BJ (cell line): ENCODE results near the gene RHOBTB3. TPM values are rescaled to one million over a fixed set of nuclear protein-coding genes. Genes with fewer than 3 reads are reported as not detected.
"Not testable (repeated sequence)": the region's sequence is repeated elsewhere in the genome, so short reads cannot be mapped to it uniquely, and the experiment has no call there.

Experiments used
- CTCF ChIA-PET: fragments of 350-600 bp; formaldehyde crosslinking; extraction: SDS; loops from one replicate; lab custom pipeline; 2021; ENCODE audit warnings: antibody characterized with exemption, inconsistent platforms; lab: Yijun Ruan, JAX
- POLR2A ChIA-PET: fragments of 300-600 bp; sonication (Branson Sonifier 250); formaldehyde crosslinking; extraction: SDS; loops from one replicate; lab custom pipeline; 2021; ENCODE audit warnings: antibody characterized with exemption; lab: Charles Lee
- DNase-seq: peaks from one replicate; pipeline ENCODE4 v3.0.0-alpha.2; 2011; ENCODE audit warnings: low read depth
- H3K27me3 ChIP-seq: 2 replicates; pipeline ENCODE4 v1.6.0; 2011; ENCODE audit warnings: low read length; ENCODE audit not compliant: control insufficient read depth, insufficient read depth
- H3K36me3 ChIP-seq: 2 replicates; pipeline ENCODE4 v1.5.1; 2011; ENCODE audit warnings: low read length; ENCODE audit not compliant: control insufficient read depth, insufficient read depth
- H3K4me3 ChIP-seq: 2 replicates; pipeline ENCODE4 v1.5.1; 2011; ENCODE audit warnings: low read depth, mild to moderate bottlenecking, control low read depth, low read length
- polyA plus RNA-seq: library from polyadenylated mRNA; depleted of rRNA; stranded (reverse); fragments of >200 nt; gene quantifications from 2 replicates; pipeline ENCODE4 v1.2.3, GENCODE V29; 2011
- TF ChIP-seq, protein P1 (sequence below): IDR thresholded peaks from 2 replicates; pipeline ENCODE4 v1.5.1; 2011; ENCODE audit warnings: low read depth, mild to moderate bottlenecking, control low read depth, inconsistent platforms, low read length, moderate library complexity; ENCODE audit not compliant: insufficient read depth

The RHOBTB3 gene
- polyA plus RNA-seq, 1 experiment = 320 TPM

DNA sequence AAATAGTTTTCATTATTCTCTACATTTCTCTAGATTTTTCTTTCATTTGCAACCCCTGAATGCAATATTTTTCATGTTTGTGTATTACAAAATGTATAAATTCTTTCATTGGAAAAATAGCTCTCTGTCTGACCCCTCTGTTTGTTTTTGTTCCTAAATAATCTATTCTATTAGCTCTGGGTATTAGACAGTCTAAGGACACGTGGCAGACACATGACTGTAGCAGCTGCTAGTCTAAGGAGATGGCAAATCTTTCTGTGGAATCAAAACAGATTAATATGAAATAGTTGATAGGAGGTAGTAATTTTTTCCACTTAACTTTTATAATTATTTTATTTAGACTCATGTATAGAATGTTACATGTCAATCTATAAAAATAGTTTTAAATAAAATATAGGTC, 27.0 kb upstream of the RHOBTB3 start:
- DNase-seq = no peak
- no peaks in the 10 kb centered on the region for H3K27me3 ChIP-seq
- POLR2A ChIA-PET = no interaction called here
- no peaks in the 10 kb centered on the region for H3K36me3 ChIP-seq
- TF ChIP-seq, protein P1, sequence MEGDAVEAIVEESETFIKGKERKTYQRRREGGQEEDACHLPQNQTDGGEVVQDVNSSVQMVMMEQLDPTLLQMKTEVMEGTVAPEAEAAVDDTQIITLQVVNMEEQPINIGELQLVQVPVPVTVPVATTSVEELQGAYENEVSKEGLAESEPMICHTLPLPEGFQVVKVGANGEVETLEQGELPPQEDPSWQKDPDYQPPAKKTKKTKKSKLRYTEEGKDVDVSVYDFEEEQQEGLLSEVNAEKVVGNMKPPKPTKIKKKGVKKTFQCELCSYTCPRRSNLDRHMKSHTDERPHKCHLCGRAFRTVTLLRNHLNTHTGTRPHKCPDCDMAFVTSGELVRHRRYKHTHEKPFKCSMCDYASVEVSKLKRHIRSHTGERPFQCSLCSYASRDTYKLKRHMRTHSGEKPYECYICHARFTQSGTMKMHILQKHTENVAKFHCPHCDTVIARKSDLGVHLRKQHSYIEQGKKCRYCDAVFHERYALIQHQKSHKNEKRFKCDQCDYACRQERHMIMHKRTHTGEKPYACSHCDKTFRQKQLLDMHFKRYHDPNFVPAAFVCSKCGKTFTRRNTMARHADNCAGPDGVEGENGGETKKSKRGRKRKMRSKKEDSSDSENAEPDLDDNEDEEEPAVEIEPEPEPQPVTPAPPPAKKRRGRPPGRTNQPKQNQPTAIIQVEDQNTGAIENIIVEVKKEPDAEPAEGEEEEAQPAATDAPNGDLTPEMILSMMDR = no peak
- CTCF ChIA-PET = no interaction called here
- H3K4me3 ChIP-seq = no peak overlapping the region

DNA sequence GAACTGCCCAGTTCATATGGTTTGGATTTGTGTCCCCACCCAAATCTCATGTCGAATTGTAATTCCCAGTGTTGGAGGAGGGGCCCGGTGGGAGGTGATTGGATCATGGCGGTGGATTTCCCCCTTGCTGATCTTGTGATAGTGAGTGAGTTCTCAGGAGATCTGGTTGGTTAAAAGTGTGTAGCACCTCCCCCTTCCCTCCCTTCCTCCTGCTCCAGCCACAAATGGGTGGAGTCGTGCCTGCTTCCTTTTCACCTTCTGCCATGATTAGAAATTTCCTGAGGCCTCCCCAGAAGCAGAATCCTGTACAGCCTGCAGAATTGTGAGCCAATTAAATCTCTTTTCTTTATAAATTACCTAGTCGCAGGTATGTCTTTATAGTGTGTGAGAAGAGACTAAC, 24.9 kb upstream of the RHOBTB3 start:
- CTCF ChIA-PET = not testable (repeated sequence)

DNA sequence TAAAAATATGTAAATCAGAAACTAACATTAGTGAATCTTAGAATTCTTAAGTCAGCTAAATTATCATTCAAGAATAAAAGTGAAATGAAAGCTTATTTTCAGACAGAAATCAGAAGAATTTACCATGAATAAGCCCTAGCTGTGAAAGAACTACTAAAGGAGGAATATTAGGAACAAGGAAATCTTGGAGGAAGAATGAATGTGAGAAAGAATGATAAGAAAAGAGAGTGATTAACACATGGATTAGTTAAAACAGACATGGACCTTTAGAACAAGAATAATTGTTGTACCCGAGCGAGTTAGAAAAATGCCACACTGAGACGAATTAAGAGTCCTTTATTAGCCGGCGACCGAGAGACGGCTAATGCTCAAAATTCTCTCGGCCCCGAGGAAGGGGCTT, 24.1 kb upstream of the RHOBTB3 start:
- no peak for DNase-seq
- H3K4me3 ChIP-seq = no peak overlapping the region
- POLR2A ChIA-PET = no interaction called here
- CTCF ChIA-PET = no interaction called here
- no peaks in the 10 kb centered on the region for H3K27me3 ChIP-seq
- TF ChIP-seq, protein P1 = no peak
- no peaks in the 10 kb centered on the region for H3K36me3 ChIP-seq

More for the DNA sequence above, 24.9 kb upstream of the RHOBTB3 start:
- POLR2A ChIA-PET, H3K27me3 ChIP-seq, H3K36me3 ChIP-seq, H3K4me3 ChIP-seq, DNase-seq: not testable (repeated sequence)

DNA sequence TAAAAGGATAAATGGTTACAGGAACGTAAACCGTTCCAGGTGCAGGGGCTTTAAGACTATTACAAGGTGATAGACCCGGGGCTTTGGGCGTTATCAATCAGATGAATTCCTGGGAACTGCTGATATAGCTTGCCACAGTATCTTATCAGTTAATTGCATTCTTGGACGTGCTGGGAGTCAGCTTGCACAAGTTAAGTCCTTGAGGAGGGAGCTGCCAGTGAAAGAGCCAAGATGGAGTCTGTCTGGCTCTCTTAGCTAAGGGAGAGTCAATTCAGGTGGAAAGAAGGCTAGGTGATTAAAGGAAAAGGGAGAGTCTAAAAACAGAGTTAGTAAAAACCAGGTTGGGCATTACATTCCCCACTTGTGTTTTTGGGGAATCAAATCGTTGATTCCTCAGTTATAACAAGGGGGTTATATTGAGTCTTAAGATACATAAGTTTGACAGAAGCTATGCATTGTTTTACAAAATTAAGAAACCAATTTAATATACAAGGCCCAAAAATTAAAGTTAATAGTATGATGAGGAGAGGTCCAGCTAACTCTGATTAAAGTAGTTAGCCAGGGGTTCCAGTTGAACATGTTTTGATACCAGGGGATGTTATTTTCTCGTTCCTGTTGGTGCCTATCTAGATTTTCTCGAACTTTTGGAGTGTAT, 23.5 kb upstream of the RHOBTB3 start:
- H3K27me3 ChIP-seq, POLR2A ChIA-PET, CTCF ChIA-PET, DNase-seq, H3K36me3 ChIP-seq, H3K4me3 ChIP-seq: not testable (repeated sequence)

DNA sequence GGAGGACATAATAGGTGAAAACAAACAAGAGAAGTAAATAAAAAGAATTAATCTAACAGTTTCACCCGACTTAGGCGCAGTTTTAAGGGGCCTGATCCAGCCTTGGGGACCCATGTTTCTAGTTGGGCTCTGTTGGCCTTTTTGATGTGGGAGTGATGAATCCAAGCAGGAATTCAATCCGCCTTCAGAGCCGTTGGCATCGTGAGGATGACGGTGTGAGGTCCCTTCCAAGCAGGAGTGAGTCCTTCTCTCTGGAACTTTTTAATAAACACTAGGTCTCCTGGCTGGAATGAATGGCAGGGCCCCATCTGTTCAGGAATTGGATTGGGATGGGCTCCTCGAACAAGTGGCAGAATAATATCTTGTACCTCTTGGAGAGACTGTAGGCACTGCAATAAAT, 22.3 kb upstream of the RHOBTB3 start:
- ChIA-PET CTCF (interaction anchor here (1.8 to 1.9 kb wide), 2 partner anchors 45 to 72 kb away, joined by 3 to 6 read pairs; no protein-coding TSS in a partner anchor), POLR2A (no interaction called here)
- H3K4me3 ChIP-seq = no peak overlapping the region
- H3K36me3 ChIP-seq = no peaks in the 10 kb centered on the region
- no peaks in the 10 kb centered on the region for H3K27me3 ChIP-seq
- no peak for DNase-seq
- TF ChIP-seq, protein P1 = no peak

DNA sequence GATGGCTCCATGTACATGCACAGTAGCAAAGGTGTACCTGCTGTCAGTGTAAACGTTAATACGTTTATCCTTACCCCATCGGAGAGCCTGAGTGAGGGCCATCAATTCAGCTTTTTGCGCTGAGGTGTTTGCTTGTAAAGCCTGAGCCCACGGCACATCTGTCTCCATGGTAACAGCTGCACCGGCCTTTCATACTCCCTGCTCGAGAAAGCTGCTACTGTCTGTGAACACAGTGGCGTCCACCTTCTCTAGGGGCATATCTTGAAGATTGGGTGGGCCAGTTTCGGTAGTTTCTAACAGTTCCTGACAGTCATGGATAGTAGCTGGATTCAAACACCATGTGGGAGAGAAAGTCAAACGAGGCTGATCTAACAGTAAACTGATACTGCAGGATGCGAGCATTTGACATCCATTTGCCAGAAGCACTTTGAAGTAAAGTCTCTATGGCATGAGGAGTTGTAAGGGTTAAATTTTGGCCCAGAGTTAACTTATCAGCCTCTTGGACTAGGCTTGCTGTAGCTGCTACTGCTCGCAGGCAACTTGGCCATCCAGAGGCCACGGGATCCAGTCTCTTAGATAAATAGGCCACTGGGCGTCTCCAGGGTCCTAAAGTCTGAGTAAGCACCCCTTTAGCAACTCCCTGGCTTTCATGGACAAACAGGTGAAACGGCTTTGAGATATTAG, 21.0 kb upstream of the RHOBTB3 start:
- Histone ChIP-seq H3K36me3 (no peaks in the 10 kb centered on the region), H3K27me3 (no peaks in the 10 kb centered on the region), H3K4me3 (no peak overlapping the region)
- ChIA-PET CTCF (interaction anchor here (1.8 to 1.9 kb wide), 2 partner anchors 46 to 71 kb away, joined by 3 to 6 read pairs; no protein-coding TSS in a partner anchor), POLR2A (no interaction called here)
- DNase-seq = no peak
- TF ChIP-seq, protein P1 = no peak

DNA sequence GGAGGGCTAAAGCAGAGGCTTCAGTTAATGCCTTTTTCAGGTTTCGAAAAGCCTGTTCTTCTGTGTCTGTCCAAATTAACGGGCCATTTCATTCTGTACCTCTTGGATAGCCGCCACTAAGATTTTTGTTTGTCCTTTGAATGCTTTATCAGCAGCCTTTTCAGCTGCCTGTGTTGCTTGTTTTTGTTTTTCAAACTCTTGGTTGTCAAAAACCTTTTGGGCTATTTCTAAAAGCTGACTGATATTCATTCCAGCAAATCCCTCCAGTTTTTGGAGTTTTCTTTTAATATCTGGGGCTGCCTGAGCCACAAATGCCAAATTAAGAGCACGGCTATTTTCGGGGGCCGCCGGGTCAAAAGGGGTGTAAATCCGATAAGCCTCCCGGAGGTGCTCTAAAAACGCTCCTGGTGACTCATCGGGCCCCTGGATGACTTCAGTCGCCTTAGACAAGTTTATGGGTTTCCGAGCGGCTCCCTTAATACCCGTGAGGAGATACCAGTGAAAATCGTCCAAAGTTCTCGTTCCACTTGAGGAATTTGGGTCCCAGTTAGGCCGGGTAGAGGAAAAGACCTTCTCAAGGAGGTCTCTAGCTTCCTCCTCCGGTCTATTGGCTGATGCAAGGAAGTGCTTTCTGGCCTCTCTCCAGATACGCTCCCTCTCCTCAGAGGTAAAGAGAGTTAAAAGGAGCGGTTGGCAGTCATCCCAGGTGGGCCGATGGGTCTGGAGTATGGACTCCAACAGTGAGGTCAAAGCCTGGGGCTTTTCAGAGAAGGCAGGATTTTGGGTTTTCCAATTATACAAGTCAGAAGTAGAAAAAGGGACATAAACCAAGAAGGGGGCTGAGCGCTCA, 20.3 kb upstream of the RHOBTB3 start:
- CTCF ChIA-PET, DNase-seq: not testable (repeated sequence)

More for the DNA sequence above, 20.3 kb upstream of the RHOBTB3 start:
- POLR2A ChIA-PET, H3K4me3 ChIP-seq, H3K36me3 ChIP-seq, H3K27me3 ChIP-seq: not testable (repeated sequence)
